ENCODE results near the gene PEAK1. TPM values are rescaled to one million over a fixed set of nuclear protein-coding genes. Genes with fewer than 3 reads are reported as not detected.

Gene PEAK1
- total RNA-seq, 1 donor from 2014 or later, result 132 TPM

- intact Hi-C loops (cut with DNase I), result no loop called here
- DNase-seq (ENCODE audit: low spot score), result no peak
Measured at GRCh38 chr15:77093436-77093835, 326.5 kb downstream of the PEAK1 start.

GRCh38 chr15:77091097-77091496, 328.8 kb downstream of the PEAK1 start:
- intact Hi-C loops (cut with DNase I), result no loop called here
- DNase-seq (ENCODE audit: low spot score), result no peak

DNA sequence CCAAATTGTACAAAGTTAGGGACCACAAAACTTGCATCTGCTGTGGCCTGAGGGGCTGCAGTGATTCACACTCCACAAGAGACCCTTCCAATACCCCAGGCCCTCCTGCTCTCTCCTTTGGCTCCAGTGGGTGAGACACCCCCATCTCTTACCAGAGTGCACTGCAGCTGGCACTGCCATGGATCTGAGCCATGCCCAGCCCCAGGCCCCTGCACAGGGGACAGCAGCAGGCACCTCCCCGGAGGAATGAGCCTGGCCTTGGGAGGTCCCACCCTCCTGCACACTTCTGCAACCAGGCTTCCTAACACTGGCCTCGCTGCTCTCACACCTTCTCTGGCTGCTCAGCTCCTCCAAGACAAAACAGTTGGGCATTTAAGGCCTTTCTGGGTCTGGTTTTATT, 332.7 kb downstream of the PEAK1 start:
- intact Hi-C loops (cut with DNase I), result no loop called here
- no peak for DNase-seq (ENCODE audit: low spot score)

DNA sequence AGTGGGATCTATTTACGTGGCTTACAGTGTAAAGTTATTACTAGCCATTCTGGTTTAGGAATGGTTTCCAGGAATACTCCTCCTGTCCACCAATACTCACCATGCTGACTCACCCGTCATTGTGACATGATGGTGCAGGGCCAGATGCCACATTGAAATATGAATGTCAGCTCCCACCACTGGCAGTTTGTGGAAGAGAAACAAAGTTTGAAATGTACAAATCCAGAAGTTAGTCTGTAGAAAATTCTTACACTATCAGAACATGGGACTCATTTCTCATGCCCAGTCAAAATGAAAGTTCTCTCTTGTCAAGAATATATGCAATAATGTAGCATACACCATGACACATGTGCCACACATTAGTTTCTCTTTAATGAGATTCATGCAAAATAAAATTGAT, 334.6 kb downstream of the PEAK1 start:
- intact Hi-C loops (cut with DNase I), result no loop called here
- no peak for DNase-seq (ENCODE audit: low spot score)

DNA sequence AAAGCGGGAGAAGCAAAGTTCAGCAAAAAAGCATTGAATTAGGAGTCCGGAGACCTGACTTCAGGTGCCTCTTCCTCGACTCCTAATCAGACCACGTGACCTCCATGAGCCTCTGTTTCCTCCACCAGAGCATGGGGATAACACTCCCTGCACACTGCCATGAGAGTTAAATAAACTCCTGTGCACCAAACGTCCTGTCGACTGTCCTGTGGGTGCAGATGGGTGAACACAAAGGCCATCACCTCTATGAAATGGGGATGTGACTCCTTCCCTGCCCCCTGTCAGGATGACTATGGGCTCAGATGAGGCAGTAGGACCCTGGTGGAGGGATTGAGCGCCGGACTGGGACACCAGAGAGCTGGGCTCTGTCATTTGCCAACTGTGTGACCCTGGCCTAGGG, 335.5 kb downstream of the PEAK1 start:
- intact Hi-C loops (cut with DNase I), result no loop called here
- DNase-seq (ENCODE audit: low spot score), result no peak

DNA sequence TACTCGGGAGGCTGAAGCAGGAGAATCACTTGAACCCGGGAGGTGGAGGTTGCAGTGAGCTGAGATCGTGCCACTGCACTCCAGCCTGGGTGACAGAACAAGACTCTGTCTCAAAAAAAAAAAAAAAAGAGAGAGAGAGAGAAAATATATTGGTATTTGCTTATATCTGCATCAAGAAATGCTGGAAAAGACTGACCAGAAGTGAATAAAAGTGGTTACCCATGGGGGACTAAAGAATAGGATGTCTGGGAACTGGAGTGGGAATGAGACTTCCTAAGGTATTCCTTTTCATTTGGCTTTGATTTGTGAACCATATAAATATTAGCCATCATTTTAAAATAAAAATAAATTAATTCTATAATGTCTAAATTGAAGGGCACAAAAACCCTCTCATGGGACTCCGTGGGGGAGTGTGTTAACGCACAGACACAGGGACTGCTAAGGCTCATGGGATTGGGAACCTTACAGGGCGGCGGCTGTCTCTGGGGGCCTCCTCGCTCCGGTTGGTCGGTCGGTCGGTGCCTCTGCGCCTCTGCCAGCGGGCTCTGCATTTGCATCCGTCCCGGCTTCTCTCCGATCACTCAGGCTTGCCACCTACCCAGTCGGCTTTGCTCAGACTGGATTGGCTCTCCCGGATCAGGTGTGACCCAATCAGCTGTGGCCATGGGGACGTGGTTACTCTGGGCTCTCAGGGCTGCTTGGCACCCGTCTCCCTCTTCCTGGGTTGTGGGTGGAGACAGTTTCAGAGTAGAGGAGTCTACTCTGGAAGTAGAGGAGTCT, 336.3 kb downstream of the PEAK1 start:
- intact Hi-C loops (cut with DNase I), result no loop called here
- DNase-seq (ENCODE audit: low spot score), result peak; percentile 92

DNA sequence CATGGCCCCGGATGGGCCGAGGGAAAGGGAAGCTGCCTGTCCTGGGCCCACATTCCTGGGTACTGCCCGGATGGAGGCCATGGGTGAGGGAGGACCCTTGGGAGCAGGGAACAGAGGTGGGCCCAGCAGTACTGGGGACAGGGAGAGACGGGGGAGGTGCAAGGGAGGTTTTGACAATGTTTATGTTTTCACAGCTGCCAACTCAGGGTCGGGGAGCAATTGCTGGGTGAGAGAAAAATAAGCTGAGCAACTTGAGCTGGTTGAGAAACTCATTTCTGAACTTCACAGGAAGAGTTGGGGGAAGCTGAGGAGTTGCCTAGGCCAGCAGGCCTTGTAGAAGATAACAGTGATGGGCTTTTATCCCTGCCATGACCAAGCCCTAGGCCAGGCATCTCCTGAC, 337.9 kb downstream of the PEAK1 start:
- no peak for DNase-seq (ENCODE audit: low spot score)
- intact Hi-C loops (cut with DNase I), result no loop called here

DNA sequence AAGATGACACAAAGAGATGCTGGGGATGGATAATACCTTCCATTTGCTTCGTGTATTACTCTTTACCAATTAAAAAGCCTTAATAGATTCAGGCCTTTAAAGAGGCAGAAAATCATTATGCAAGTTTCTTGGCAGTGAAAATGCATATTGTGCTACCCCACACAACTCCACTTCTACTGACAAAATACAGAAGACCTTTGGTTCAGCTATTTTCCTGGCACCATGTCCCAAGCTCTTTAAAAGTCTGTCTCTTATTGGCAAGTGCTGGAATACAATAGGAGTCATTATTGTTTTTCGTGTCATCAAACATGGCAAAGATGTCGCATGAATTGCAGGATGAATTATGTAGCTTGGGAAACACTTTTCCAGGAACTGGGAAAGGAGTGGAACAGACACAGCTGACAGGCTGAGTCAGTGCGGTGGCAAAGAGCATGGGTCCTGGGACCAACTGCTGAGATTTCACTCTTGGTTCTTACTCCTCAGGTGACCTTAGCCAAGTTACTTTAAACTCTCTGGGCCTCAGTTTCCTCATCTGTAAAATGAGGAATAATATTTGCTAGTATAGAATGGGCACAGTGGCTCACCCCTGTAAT, 343.5 kb downstream of the PEAK1 start:
- DNase-seq (ENCODE audit: low spot score), result no peak
- intact Hi-C loops (cut with DNase I), result no loop called here

DNA sequence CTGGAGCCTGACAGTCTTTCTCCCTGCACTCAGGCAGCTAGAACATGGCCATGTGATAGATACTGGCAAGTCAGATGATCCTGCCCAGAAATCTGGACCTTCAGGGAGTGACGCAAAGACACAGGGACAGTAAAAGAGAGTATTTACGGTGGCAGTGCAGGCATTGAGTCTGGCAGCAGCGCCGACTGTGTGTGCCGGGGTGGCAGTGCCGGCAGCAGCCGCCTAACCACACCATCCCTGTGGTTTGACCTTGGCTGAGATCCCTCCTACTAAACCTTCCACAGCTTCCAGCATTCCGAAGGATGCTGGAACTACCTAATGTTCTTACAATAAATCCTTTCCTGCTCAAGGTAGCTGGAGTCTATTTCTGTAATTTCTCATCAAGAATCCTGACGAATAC, 344.4 kb downstream of the PEAK1 start:
- intact Hi-C loops (cut with DNase I), result no loop called here
- no peak for DNase-seq (ENCODE audit: low spot score)

GRCh38 chr15:77074350-77074749, 345.6 kb downstream of the PEAK1 start:
- intact Hi-C loops (cut with DNase I), result no loop called here
- no peak for DNase-seq (ENCODE audit: low spot score)

GRCh38 chr15:77071305-77072223, 348.3 kb downstream of the PEAK1 start:
- intact Hi-C loops (cut with DNase I), result no loop called here

GRCh38 chr15:77070495-77071304, 349.2 kb downstream of the PEAK1 start, which contains the start of gene TSPAN3:
TSS of gene TSPAN3 (minus strand) at chr15:77071109. CDS start at chr15:77070954, 155 bp downstream.
- DNase-seq (ENCODE audit: low spot score), result peak; percentile 98
- intact Hi-C loops (cut with DNase I), result no loop called here

More at GRCh38 chr15:77071305-77072223, 348.3 kb downstream of the PEAK1 start:
- no peak for DNase-seq (ENCODE audit: low spot score)

DNA sequence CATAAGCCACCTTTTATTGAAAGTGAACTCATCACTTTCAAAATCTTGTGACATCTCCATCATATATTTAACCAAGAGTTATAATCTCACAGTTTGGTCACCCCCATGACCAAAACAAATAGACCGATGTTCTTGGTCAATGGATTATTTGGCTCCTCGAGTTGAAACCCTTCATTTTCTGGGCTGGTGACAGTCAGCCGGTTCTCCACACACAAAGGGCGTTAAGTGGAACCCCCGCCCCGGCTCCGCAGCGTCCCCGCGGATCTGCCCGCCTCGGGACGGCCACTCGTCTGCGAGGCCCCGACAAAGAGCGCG, 349.8 kb downstream of the PEAK1 start:
- intact Hi-C loops (cut with DNase I), result no loop called here
- DNase-seq (ENCODE audit: low spot score), result no peak

GRCh38 chr15:77069521-77070121, 350.3 kb downstream of the PEAK1 start:
- intact Hi-C loops (cut with DNase I), result no loop called here
- DNase-seq (ENCODE audit: low spot score), result no peak

DNA sequence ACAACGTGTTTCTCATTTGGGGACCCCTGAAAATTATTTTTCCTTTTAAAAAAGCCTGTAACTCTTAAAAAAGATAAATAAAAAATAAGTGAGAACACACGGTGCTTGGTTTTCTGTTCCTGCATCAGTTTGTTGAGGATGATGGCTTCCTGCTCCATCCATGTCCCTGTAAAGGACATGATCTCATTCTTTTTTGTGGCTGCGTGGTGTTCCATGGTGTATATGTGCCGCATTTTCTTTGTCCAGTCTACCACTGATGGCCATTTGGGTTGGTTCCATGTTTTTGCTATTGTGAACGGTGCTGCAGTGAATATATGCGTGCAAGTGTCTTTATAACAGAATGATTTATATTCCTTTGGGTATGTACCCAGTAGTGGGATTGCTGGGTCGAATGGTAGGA, 351.3 kb downstream of the PEAK1 start:
- intact Hi-C loops (cut with DNase I), result no loop called here
- DNase-seq (ENCODE audit: low spot score), result no peak

DNA sequence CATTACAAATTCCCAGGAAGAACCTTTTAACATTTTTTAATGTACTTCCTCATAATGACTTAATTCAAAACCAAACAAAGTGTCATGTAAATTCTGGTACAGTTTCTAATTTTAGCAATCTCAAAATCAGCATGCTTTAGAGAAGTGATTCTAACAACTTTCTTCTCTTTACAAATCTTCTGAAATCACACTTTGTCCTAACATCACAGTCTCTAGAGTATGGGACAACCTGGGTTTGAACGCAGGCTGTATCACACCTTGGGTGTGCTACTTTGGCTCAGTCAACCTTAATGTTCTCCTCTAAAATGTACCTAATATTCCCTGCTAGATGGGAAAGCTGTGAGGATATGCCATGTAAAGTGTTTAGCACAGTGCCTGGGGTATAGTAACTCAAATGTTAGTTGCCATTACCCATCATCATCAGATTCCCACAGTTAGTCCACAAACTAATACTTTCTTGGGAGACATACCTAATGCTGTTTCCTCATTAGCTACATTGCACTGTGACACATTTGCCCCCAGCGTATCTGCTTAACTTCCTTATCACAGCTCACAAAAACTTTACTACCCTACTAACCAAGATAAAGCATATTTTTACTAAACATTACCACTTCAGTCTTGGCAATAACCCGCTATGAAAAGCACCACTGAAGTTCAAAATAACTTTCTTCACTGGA, 352.1 kb downstream of the PEAK1 start:
- intact Hi-C loops (cut with DNase I), result no loop called here

DNA sequence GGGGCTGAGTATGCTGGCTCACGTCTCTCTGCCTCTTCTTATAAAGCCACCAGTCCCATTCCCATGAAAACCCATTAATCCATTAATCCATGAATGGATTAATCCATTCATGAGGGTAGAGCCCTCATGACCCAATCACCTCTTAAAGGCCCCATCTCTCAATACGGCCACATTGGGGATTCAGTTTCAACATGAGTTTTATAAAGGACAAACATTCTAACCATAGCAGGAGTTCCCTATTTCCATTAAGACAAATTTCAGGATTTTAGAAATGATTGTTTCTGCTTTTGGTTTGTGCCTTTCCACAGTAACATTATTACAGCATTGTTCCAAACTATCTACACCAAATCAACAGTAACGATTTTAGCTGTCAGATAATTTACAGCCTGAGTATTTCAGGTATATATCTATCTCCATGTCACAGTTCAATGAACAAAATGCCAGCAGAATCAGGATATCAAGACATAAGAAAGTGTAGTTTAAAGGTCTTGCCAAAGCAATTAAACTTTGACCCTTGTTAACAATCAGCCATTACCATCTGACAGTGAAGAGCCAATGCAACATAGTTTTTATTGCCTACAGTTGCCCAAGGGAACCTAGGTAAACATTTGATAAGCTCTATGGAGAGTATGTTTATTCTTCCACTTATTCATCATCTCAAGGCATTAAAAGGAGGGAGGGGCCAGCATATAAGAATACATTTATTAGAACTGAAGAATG, 352.8 kb downstream of the PEAK1 start:
- intact Hi-C loops (cut with DNase I), result no loop called here
- DNase-seq (ENCODE audit: low spot score), result no peak

More for the DNA sequence above, 352.1 kb downstream of the PEAK1 start:
- DNase-seq (ENCODE audit: low spot score), result no peak

Measured in cardiac septum (tissue), 1 donor.